GM06990 (cell line): ENCODE measurements around the gene AASDH.

Source experiments
- DNase-seq: peaks from one replicate; pipeline ENCODE4 v3.0.0-alpha.2; 2011; ENCODE audit not compliant: insufficient read length; ENCODE audit errors: extremely low read depth
- H3K27me3 ChIP-seq: replicated peaks from 2 replicates; pipeline ENCODE4 v1.6.0; 2011; ENCODE audit warnings: low read length; ENCODE audit not compliant: control insufficient read depth, insufficient read depth
- H3K36me3 ChIP-seq: 2 replicates; pipeline ENCODE4 v1.5.1; 2011; ENCODE audit warnings: low read length; ENCODE audit not compliant: control insufficient read depth, insufficient read depth
- H3K4me3 ChIP-seq: replicated peaks from 2 replicates; pipeline ENCODE4 v1.5.1; 2011; ENCODE audit warnings: low read depth, mild to moderate bottlenecking, control low read depth, low read length
- TF ChIP-seq, protein P1 (sequence below): IDR thresholded peaks from 2 replicates; pipeline ENCODE4 v1.5.1; 2011; ENCODE audit warnings: low read length, control low read depth, mild to moderate bottlenecking, inconsistent platforms; ENCODE audit not compliant: insufficient read depth, poor library complexity, severe bottlenecking

AASDH gene, protein sequence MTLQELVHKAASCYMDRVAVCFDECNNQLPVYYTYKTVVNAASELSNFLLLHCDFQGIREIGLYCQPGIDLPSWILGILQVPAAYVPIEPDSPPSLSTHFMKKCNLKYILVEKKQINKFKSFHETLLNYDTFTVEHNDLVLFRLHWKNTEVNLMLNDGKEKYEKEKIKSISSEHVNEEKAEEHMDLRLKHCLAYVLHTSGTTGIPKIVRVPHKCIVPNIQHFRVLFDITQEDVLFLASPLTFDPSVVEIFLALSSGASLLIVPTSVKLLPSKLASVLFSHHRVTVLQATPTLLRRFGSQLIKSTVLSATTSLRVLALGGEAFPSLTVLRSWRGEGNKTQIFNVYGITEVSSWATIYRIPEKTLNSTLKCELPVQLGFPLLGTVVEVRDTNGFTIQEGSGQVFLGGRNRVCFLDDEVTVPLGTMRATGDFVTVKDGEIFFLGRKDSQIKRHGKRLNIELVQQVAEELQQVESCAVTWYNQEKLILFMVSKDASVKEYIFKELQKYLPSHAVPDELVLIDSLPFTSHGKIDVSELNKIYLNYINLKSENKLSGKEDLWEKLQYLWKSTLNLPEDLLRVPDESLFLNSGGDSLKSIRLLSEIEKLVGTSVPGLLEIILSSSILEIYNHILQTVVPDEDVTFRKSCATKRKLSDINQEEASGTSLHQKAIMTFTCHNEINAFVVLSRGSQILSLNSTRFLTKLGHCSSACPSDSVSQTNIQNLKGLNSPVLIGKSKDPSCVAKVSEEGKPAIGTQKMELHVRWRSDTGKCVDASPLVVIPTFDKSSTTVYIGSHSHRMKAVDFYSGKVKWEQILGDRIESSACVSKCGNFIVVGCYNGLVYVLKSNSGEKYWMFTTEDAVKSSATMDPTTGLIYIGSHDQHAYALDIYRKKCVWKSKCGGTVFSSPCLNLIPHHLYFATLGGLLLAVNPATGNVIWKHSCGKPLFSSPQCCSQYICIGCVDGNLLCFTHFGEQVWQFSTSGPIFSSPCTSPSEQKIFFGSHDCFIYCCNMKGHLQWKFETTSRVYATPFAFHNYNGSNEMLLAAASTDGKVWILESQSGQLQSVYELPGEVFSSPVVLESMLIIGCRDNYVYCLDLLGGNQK

DNA sequence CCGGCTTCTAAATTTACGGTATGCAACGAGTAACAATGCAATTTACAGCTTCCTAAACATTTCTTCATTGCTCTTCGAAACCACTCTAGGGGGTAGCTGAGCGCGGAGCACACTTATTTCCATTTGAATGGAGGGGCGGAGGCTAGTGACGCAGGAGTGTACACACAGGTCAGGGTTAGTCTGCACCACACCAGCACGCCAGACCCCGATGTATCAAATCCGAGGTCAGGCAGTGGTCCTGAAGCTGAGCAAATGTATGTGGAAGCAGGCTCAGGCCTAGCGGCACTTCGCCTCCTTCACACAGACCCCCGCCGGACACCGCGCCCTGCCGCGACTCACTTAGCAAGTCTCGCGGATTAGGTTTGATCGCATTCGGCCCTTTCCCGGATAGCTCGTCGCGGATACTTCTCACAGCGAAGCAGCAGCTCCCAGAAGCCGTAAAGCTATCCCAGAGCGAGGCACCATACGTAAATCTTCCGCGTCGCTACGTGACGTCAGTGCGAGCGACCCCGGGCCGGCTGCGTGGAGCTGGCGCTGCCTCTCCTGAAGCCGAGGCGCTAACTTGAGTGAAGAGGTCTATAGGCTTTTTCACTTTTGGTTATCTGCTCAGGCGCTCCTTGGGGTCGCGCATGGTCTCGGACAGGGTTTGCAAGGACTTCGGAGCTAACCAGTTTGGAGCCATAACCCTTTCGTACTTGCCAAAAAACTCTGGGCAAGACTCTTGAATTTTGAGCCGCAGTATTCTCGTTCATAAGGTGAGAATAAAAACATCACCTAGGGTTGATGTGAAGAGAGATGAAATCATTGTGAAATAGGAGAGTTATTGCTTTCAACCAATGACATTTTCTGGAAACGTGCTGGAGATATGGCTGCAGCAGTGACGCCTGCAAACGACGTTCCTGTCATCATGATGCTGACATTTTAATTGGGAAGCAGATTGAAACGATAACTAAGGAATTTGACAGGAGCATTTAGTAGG is at the start of gene AASDH:
Gene AASDH (minus strand): TSS at position 469 of the 979 bp plus-strand sequence. CDS start 3,192 bp downstream, outside the sequence.
- Histone ChIP-seq H3K36me3 (no peaks in the 10 kb centered on the region), H3K4me3 (peak within 1 kb of the TSS; percentile 83), H3K27me3 (no peaks in the 10 kb centered on the region)
- peak; percentile 96 for DNase-seq
- TF ChIP-seq, protein P1, sequence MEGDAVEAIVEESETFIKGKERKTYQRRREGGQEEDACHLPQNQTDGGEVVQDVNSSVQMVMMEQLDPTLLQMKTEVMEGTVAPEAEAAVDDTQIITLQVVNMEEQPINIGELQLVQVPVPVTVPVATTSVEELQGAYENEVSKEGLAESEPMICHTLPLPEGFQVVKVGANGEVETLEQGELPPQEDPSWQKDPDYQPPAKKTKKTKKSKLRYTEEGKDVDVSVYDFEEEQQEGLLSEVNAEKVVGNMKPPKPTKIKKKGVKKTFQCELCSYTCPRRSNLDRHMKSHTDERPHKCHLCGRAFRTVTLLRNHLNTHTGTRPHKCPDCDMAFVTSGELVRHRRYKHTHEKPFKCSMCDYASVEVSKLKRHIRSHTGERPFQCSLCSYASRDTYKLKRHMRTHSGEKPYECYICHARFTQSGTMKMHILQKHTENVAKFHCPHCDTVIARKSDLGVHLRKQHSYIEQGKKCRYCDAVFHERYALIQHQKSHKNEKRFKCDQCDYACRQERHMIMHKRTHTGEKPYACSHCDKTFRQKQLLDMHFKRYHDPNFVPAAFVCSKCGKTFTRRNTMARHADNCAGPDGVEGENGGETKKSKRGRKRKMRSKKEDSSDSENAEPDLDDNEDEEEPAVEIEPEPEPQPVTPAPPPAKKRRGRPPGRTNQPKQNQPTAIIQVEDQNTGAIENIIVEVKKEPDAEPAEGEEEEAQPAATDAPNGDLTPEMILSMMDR, result no peak

DNA sequence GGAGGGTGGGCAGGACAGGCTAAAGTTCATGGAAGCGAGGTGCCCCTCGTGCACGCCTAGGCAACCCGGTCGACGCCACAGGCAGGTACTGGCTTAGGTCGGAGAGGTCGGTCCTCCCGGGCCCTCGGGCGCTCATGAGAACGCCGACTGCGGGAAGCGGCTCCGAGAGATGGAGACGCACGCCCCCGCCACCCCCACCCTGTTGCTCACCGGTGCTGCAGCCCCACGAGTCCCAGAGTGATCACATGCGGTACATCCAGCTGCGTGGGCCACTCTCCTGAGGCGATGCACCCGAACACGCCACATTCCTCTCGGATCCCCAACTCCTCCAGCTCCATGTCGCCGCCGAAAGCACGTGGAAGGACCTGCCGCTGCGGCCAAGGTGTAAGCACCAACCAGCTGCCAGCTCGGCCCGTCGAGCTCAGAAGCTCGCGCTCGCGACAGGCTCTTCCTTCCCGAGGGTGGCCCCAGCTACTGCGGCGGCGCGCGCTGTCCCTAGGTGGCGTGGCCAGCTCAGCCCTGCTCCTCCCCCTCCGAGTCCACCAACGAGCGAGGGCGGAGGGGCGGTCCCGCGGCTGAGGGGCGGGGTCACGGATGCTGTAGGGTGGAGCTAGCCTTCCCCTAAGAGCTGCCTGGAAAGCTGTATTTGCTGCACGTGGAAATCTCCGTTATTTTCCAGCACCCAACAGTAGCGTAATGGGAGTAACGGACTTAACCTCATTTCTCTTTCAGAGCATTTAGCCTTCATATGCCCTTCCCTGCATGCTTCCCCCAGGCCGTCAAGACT is 48.0 kb upstream of the AASDH start, which contains the start of gene PPAT:
Gene PPAT (minus strand): TSS at position 476 of the 787 bp plus-strand sequence. CDS start 138 bp downstream, at position 338.
- H3K4me3 ChIP-seq, result peak within 1 kb of the TSS; percentile 94
- H3K36me3 ChIP-seq, result no peaks in the 10 kb centered on the region
- DNase-seq, result peak; percentile 99
- TF ChIP-seq, protein P1, result peak; percentile 4
- H3K27me3 ChIP-seq, result no peaks in the 10 kb centered on the region

DNA sequence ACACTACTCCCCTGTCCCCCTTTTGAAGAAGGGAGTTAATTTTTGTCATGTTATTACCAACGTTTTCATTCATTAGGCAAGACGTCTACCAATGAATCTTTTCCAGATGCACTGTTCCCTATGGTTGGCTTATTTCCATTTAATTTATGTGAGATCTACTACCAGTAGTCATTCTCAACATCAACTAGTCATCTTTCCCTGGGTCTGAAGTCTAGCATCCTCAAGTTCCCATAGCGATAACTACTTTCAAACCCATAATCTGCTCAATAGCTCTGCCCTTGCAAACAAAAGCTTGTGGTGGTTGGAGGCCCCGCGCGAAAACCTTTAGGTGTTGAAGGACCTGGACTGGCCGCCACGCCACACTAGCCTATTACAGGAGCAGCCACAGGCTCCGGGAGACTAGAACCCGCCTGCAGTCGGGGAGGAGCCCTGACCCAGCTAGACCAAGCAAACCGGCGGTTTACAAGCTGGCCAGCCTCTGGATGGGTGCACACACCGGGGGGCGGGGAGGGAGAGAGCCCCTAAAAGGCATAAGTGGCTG is 47.4 kb upstream of the AASDH start:
- no peak for DNase-seq
- TF ChIP-seq, protein P1, result no peak
- Histone ChIP-seq H3K4me3 (peak overlapping the region; percentile 94), H3K36me3 (no peaks in the 10 kb centered on the region), H3K27me3 (no peaks in the 10 kb centered on the region)

DNA sequence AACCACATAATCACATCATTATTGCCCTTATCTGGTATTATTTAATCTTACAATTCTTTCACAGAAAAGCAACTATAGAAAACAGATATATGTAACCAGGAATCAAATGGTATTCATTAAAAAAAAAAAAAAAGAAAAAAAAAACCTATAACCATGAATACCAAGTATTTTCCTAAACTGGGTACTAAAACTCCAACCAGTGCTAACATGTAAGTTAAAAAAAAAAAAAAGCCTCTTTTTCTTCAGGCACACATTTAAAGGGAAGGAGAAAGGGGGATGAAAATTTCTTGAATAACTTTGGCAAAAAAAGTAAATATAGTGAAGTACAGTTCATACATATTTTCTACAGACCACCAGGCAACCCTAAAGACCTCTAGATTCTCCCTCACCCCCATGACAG is 46.0 kb upstream of the AASDH start:
- Histone ChIP-seq H3K36me3 (no peaks in the 10 kb centered on the region), H3K27me3 (no peaks in the 10 kb centered on the region), H3K4me3 (peak overlapping the region; percentile 94)
- no peak for DNase-seq
- TF ChIP-seq, protein P1, result no peak
